SK-N-SH (cell line): Measurements from ENCODE around the gene SPOCK3.

Source experiments
- EP300 ChIP-seq, 2 experiments: IDR thresholded peaks; 2 replicates each; pipeline versions ENCODE4 v1.4.0 to v1.6.1; 2012; ENCODE audit warnings: borderline replicate concordance in 1 of 2, low read depth in 1 of 2, low read length in 1 of 2
- JUND ChIP-seq: IDR thresholded peaks from 2 replicates; pipeline ENCODE4 v1.4.0; 2012
- NFIC ChIP-seq: IDR thresholded peaks from 2 replicates; pipeline ENCODE4 v1.4.0; 2012; ENCODE audit warnings: borderline replicate concordance
- POLR2AphosphoS5 ChIP-seq: IDR thresholded peaks from 2 replicates; pipeline ENCODE4 v1.6.1; 2012; ENCODE audit warnings: low read depth, low read length
- RCOR1 ChIP-seq: fragments of 150-350 bp; IDR thresholded peaks from 2 replicates; pipeline ENCODE4 v1.6.1; 2017; ENCODE audit warnings: antibody characterized with exemption, low read length
- RFX5 ChIP-seq: IDR thresholded peaks from 2 replicates; pipeline ENCODE4 v1.6.1; 2012; ENCODE audit warnings: mild to moderate bottlenecking, improper control_type of control experiment, low read length
- TAF1 ChIP-seq: IDR thresholded peaks from 2 replicates; pipeline ENCODE4 v1.6.1; 2012; ENCODE audit warnings: low read depth, mild to moderate bottlenecking, low read length, moderate library complexity, borderline replicate concordance
- YY1 ChIP-seq: IDR thresholded peaks from 2 replicates; pipeline ENCODE4 v1.4.0; 2012; ENCODE audit warnings: low read depth, mild to moderate bottlenecking
- TF ChIP-seq, protein P1 (sequence below): fragments of 200-600 bp; sonication (generic); IDR thresholded peaks from 2 replicates; pipeline ENCODE4 v1.6.1; 2017; ENCODE audit warnings: antibody characterized with exemption, mild to moderate bottlenecking, moderate library complexity
- TF ChIP-seq, protein P2 (sequence below): IDR thresholded peaks from 2 replicates; pipeline ENCODE4 v1.4.0; 2012; ENCODE audit warnings: low read depth
- TF ChIP-seq, protein P3 (sequence below): fragments of 150-350 bp; IDR thresholded peaks from 2 replicates; pipeline ENCODE4 v1.6.1; 2017; ENCODE audit warnings: antibody characterized with exemption, low read length, low read depth, borderline replicate concordance
- TF ChIP-seq, protein P4 (sequence below): IDR thresholded peaks from 2 replicates; pipeline ENCODE4 v1.6.1; 2012; ENCODE audit warnings: mild to moderate bottlenecking, low read depth, low read length, moderate library complexity

DNA sequence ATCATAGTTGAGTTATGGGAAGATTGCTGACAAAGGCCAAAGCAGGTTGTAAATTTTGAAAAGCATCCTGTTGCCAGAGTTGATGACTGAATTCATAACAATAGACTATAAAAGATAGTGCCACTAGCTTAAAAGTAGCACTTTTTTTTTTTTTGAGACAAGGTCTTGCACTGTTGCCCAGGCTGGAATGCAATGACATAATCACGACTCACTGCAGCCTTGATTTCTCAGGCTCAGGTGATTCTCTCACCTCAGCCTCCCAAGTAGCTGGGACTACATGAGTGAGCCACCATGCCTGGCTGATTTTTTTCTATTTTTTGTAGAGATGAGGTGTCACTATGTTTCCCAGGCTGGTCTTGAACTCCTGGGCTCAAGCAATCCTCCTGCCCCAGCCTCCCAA is 122.7 kb downstream of the SPOCK3 start:
- TF ChIP-seq POLR2AphosphoS5 = no peak
- TF ChIP-seq, protein P1, sequence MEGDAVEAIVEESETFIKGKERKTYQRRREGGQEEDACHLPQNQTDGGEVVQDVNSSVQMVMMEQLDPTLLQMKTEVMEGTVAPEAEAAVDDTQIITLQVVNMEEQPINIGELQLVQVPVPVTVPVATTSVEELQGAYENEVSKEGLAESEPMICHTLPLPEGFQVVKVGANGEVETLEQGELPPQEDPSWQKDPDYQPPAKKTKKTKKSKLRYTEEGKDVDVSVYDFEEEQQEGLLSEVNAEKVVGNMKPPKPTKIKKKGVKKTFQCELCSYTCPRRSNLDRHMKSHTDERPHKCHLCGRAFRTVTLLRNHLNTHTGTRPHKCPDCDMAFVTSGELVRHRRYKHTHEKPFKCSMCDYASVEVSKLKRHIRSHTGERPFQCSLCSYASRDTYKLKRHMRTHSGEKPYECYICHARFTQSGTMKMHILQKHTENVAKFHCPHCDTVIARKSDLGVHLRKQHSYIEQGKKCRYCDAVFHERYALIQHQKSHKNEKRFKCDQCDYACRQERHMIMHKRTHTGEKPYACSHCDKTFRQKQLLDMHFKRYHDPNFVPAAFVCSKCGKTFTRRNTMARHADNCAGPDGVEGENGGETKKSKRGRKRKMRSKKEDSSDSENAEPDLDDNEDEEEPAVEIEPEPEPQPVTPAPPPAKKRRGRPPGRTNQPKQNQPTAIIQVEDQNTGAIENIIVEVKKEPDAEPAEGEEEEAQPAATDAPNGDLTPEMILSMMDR = no peak
- no peak for TF ChIP-seq TAF1
- no peak for TF ChIP-seq RFX5
- no peak for TF ChIP-seq YY1
- no peak for TF ChIP-seq EP300 (IDR thresholded peaks at IDR 0.05; ENCODE audit: borderline replicate concordance in 1 of 2, low read depth in 1 of 2, low read length in 1 of 2)
- no peak for TF ChIP-seq JUND
- TF ChIP-seq RCOR1 = no peak
- no peak for TF ChIP-seq NFIC
- TF ChIP-seq, protein P2, sequence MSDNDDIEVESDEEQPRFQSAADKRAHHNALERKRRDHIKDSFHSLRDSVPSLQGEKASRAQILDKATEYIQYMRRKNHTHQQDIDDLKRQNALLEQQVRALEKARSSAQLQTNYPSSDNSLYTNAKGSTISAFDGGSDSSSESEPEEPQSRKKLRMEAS = no peak
- TF ChIP-seq, protein P3, sequence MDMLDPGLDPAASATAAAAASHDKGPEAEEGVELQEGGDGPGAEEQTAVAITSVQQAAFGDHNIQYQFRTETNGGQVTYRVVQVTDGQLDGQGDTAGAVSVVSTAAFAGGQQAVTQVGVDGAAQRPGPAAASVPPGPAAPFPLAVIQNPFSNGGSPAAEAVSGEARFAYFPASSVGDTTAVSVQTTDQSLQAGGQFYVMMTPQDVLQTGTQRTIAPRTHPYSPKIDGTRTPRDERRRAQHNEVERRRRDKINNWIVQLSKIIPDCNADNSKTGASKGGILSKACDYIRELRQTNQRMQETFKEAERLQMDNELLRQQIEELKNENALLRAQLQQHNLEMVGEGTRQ = no peak
- TF ChIP-seq, protein P4, sequence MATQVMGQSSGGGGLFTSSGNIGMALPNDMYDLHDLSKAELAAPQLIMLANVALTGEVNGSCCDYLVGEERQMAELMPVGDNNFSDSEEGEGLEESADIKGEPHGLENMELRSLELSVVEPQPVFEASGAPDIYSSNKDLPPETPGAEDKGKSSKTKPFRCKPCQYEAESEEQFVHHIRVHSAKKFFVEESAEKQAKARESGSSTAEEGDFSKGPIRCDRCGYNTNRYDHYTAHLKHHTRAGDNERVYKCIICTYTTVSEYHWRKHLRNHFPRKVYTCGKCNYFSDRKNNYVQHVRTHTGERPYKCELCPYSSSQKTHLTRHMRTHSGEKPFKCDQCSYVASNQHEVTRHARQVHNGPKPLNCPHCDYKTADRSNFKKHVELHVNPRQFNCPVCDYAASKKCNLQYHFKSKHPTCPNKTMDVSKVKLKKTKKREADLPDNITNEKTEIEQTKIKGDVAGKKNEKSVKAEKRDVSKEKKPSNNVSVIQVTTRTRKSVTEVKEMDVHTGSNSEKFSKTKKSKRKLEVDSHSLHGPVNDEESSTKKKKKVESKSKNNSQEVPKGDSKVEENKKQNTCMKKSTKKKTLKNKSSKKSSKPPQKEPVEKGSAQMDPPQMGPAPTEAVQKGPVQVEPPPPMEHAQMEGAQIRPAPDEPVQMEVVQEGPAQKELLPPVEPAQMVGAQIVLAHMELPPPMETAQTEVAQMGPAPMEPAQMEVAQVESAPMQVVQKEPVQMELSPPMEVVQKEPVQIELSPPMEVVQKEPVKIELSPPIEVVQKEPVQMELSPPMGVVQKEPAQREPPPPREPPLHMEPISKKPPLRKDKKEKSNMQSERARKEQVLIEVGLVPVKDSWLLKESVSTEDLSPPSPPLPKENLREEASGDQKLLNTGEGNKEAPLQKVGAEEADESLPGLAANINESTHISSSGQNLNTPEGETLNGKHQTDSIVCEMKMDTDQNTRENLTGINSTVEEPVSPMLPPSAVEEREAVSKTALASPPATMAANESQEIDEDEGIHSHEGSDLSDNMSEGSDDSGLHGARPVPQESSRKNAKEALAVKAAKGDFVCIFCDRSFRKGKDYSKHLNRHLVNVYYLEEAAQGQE = no peak
